Cardiac septum (tissue), 1 donor: ENCODE data around the gene OXCT1. TPM values are rescaled to one million over a fixed set of nuclear protein-coding genes. Genes with fewer than 3 reads are reported as not detected.

ENCODE experiments used
- DNase-seq: peaks from one replicate; pipeline ENCODE4 v3.0.0-alpha.2; 2020; ENCODE audit warnings: low spot score
- intact Hi-C: fragments of 100-400 bp; cut with DNase I; formaldehyde crosslinking; loops from one replicate; pipeline ENCODE4 v1.14.0; 2022
- total RNA-seq: library from RNA; stranded (reverse); fragmentation: NEBNext Ultra II Directional; extraction: Animal tissue kit (Norgen Biotek cat#: 25700); gene quantifications from one replicate; pipeline ENCODE4 v1.2.1, GENCODE V29; 2021
- donor health status: DM: no; HTN: no; CAD: no.

Gene OXCT1
- total RNA-seq, 1 donor from 2014 or later: 269 TPM

DNA sequence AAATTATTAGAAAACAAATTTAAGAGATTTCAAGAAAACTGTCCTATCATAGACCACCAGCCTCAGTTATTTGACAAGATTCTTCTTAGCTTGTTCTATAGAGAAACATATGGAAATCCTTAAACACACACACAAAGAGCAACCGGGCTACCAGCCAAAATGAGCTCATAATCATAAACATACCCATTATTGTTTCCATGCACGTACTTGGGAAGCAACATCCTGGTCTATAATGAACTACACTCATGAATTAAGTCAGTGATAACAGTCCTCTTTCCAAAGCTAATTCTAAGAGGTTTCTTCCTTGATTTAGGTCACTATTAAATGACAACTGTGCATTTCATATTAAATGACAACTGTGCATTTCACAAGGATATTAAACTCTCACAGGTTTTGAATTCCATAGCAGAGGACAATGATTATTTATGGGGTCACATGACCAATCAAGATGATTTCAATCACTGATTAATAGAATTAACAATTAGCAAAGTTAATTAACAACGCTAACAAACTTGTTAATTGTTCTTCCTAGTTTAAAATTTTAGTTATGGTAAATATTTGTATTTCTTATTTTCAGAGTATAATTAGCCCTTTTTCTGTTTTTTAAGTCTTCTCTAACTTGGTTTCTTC lies 77.0 kb downstream of the OXCT1 start:
- intact Hi-C loops: no loop called here

GRCh38 chr5:41790038-41790776 lies 80.0 kb downstream of the OXCT1 start:
- intact Hi-C loops: no loop called here

More for the DNA sequence above, 77.0 kb downstream of the OXCT1 start:
- no peak for DNase-seq

DNA sequence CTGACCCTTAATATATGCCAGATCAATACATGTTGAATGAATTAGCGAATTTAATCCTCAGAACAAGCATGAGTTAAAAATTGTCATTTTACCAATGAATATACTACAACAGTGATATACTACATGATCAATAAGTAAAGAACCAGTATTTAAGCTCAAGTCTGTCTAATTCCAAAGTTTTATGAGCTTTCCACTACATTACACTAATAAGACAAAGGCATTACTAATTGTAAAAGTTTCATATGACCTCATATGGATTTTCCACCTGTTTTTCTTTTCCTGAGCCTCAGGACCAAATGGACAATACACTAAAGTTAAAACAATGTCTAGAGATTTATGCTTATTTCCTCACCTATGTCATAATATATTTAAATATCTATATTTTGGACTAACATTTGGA lies 80.8 kb downstream of the OXCT1 start:
- no peak for DNase-seq
- intact Hi-C loops: no loop called here

More at GRCh38 chr5:41790038-41790776, 80.0 kb downstream of the OXCT1 start:
- DNase-seq: no peak

GRCh38 chr5:41788941-41789368 lies 81.3 kb downstream of the OXCT1 start:
- DNase-seq: no peak

DNA sequence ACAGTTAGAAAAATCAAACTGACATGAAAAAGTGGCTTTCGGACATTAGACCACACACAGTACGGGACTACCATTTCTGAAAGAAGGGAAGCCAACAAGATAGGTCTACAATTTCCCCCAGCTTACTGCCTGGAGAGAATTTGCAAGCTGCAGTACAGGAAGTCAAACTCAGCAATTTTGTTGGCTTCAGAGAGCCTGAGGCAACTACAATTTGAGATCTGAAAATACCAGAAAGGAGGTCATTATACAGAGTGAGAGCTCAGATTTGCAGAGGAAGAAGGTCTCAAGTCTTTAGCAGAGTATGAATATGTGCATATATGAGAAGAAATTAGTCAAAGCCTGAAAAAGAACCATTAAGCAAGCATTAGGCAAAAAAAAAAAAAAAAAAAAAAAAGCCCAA lies 83.0 kb downstream of the OXCT1 start:
- intact Hi-C loops: no loop called here
- no peak for DNase-seq

More at GRCh38 chr5:41788941-41789368, 81.3 kb downstream of the OXCT1 start:
- intact Hi-C loops: no loop called here

DNA sequence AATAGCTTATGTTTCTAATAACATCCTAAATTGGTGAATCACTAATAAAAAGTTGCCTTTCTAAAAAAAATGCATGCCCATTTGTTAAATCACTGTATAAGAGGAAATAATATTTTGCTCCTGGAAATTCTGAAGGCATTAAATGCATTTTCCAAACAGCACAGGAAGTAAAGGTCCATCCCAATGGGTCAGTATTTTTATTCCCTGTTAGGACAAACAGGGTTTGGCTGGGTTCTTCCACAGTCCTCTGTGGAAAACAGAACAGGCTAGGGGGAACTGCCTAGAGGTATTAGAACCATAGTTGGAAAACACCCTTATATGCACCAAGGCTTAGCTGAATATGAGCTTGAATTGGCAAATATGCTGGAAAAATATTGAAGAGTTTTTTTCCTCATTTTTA lies 85.2 kb downstream of the OXCT1 start:
- no peak for DNase-seq
- intact Hi-C loops: no loop called here

DNA sequence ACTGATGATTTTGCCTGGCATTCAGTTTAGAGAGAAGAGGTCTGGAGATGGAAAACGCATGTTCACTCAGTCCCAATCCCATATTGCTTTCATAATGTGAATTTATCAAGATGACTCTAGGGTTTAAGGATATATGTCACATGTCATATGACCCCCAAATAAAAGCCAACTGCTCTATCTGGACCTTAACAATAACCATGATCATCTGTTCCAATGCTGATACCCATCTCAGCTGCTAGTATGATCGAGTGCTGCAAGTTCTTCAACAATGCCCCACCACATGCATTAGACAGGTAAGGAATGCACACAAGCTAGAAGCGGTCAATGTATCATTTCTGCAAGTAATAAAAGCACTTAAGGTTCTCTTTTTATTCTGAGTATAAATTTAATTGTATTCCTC lies 91.8 kb downstream of the OXCT1 start:
- intact Hi-C loops: no loop called here
- no peak for DNase-seq

- intact Hi-C loops: no loop called here
- no peak for DNase-seq
These were observed 93.8 kb downstream of the OXCT1 start for GRCh38 chr5:41776435-41776834.

GRCh38 chr5:41773799-41774198 lies 96.4 kb downstream of the OXCT1 start:
- intact Hi-C loops: no loop called here
- no peak for DNase-seq

- intact Hi-C loops: no loop called here
- no peak for DNase-seq
These were observed 97.3 kb downstream of the OXCT1 start for GRCh38 chr5:41772785-41773442.

DNA sequence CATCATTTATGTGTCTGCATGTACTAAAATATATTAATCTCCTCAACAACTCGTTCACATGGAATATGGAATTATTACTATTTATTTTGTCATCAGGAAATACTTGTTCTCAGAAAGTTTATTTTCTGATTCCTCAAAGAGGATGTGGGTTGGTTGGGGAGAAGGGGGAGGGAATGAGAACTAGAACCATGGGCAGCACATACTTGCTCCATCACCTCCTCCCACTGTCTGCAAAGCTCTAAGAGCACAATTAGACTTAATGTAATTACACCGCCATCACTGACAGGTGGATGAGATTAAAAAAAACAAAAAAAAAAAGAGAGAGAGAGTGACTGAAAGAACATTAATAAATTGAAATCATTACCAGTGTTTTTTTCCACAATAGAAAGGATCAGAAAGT lies 98.2 kb downstream of the OXCT1 start:
- DNase-seq: no peak
- intact Hi-C loops: no loop called here

GRCh38 chr5:41770799-41771198 lies 99.4 kb downstream of the OXCT1 start:
- DNase-seq: no peak
- intact Hi-C loops: no loop called here

DNA sequence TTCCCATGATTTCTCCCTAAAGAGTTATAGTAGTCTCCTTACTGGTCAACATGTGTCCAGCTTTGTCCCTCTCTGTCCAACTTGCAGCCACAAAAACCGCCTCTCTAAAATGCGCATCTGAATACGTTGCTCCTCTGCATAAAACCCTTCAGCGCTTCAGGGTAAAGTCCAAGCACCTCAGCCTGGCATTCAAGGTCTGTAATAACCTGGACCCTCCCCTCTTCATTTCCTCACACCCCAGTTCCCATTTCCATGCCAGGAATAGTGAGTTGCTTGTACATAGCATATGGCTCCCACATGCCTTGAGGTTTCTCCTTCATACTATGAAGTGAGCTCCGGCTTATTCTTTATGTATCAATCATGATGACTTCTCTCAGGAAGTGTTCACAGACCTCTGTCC lies 101.5 kb downstream of the OXCT1 start:
- intact Hi-C loops: no loop called here
- no peak for DNase-seq

DNA sequence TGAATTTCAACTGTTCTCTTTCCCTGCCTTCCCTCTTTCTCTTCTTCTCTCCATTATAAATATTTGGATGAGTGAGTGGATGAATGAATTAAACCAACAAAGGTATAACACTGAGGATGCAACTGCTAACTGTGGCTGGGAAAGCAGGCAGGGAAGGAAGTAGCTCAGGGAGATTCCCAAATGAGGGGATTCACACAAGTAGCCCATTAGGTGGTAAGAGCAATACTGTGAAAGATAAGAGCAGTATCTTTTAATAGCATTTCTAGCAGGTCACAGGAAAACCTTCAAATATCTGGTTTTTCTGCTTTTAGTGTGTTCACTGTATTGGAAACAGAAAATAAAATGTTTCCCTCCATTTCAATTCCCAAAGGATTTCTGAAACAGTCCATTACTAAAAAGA lies 105.6 kb downstream of the OXCT1 start:
- no peak for DNase-seq
- intact Hi-C loops: no loop called here

GRCh38 chr5:41763574-41763973 lies 106.7 kb downstream of the OXCT1 start:
- DNase-seq: no peak
- intact Hi-C loops: no loop called here

- intact Hi-C loops: no loop called here
- DNase-seq: no peak
These were observed 107.1 kb downstream of the OXCT1 start for GRCh38 chr5:41763081-41763480.

- intact Hi-C loops: no loop called here
- no peak for DNase-seq
These were observed 107.8 kb downstream of the OXCT1 start for GRCh38 chr5:41762426-41762825.

DNA sequence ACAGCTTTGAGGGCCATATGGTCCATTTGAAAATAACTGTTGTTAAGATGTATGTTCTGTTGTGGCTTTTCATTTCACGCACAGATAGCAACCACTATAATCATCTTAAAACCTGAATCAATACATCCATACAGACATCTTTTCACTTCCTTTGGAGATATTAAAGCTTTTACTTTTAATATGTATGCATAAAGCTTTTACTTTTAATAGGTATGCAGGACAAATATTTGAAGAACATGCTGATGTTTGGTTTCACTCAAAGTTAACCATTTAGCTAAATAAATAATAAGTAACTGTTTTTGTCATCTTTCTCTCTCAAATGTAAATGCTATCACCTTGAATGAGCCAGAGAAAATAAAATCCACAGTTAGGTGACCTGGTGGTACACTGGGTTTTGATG lies 108.6 kb downstream of the OXCT1 start:
- intact Hi-C loops: no loop called here
- DNase-seq: no peak

- intact Hi-C loops: no loop called here
These were observed 114.5 kb downstream of the OXCT1 start for GRCh38 chr5:41755705-41756104.

GRCh38 chr5:41754857-41755256 lies 115.4 kb downstream of the OXCT1 start:
- DNase-seq: no peak
- intact Hi-C loops: no loop called here

More at GRCh38 chr5:41755705-41756104, 114.5 kb downstream of the OXCT1 start:
- DNase-seq: no peak

DNA sequence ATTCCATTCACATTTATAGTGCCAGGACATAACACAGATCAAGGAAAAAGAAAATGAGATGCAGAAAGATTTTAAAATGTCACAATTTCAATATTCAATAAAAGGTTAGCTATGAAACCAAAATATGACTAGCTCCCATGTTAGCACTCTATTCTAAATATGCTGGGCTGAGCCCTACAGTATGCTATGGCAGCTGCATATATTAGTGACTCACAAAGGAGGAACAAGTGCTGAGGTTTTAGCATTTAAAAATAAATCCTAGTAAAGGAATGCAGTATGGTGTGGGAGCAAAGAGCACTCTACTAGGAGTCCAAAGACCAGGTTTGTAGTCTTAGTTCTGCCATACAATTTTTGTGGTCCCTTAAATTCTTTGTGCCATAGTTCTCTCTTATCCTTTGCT lies 118.4 kb downstream of the OXCT1 start:
- intact Hi-C loops: no loop called here

More for the DNA sequence above, 118.4 kb downstream of the OXCT1 start:
- no peak for DNase-seq
